Brain microvascular endothelial cell (primary cell): Measurements from ENCODE around the gene RPL10.

Experiments used
- DNase-seq: peaks from one replicate; pipeline ENCODE4 v3.0.0-alpha.2; 2020
- H3K27ac ChIP-seq: fragments of 250-450 bp; sonication (Bioruptor Pico); 2 replicates; pipeline ENCODE4 v1.5.1; 2020; ENCODE audit warnings: mild to moderate bottlenecking, moderate library complexity
- H3K27me3 ChIP-seq: fragments of 250-450 bp; sonication (Bioruptor Pico); replicated peaks from 2 replicates; pipeline ENCODE4 v1.5.1; 2020; ENCODE audit warnings: mild to moderate bottlenecking
- H3K36me3 ChIP-seq: fragments of 250-450 bp; sonication (Bioruptor Pico); replicated peaks from 2 replicates; pipeline ENCODE4 v1.5.1; 2020; ENCODE audit warnings: mild to moderate bottlenecking
- H3K4me3 ChIP-seq: 2 replicates; pipeline ENCODE4 v1.5.1; 2011; ENCODE audit warnings: low read depth, mild to moderate bottlenecking, control low read depth, low read length, moderate library complexity
- CTCF ChIP-seq: IDR thresholded peaks from 2 replicates; pipeline ENCODE4 v1.5.1; 2011; ENCODE audit warnings: low read depth, mild to moderate bottlenecking, moderate library complexity, low read length, control low read depth, inconsistent platforms; ENCODE audit errors: missing control alignments
- in situ Hi-C: cut with HindIII; loops from 2 replicates; pipeline ENCODE4 v1.10.0; 2017; ENCODE audit warnings: low sequenced_read_pairs, low pct_ligation_motif_present

Gene RPL10

GRCh38 chrX:154379569-154379951, 18.6 kb upstream of the RPL10 start:
- H3K27ac ChIP-seq = peak overlapping the region; percentile 98
- no peak for DNase-seq
- H3K4me3 ChIP-seq = peak overlapping the region; percentile 70
- H3K36me3 ChIP-seq = no peaks in the 10 kb centered on the region
- in situ Hi-C loops = no loop called here
- TF ChIP-seq CTCF = no peak
- H3K27me3 ChIP-seq = no peaks in the 10 kb centered on the region

- Histone ChIP-seq H3K36me3 (no peaks in the 10 kb centered on the region), H3K27ac (peak overlapping the region; percentile 98), H3K4me3 (peak overlapping the region; percentile 70), H3K27me3 (no peaks in the 10 kb centered on the region)
- no peak for DNase-seq
- in situ Hi-C loops = no loop called here
- TF ChIP-seq CTCF = no peak
Measured at GRCh38 chrX:154380153-154380552, 18.0 kb upstream of the RPL10 start.

GRCh38 chrX:154380787-154381186, 17.4 kb upstream of the RPL10 start:
- H3K36me3 ChIP-seq = no peaks in the 10 kb centered on the region
- H3K4me3 ChIP-seq = no peak overlapping the region
- H3K27ac ChIP-seq = no peak overlapping the region
- no peak for TF ChIP-seq CTCF
- H3K27me3 ChIP-seq = no peaks in the 10 kb centered on the region
- DNase-seq = no peak
- in situ Hi-C loops = no loop called here

GRCh38 chrX:154381271-154381670, 16.9 kb upstream of the RPL10 start:
- Histone ChIP-seq H3K27me3 (no peaks in the 10 kb centered on the region), H3K4me3 (no peak overlapping the region), H3K27ac (no peak overlapping the region), H3K36me3 (no peaks in the 10 kb centered on the region)
- TF ChIP-seq CTCF = no peak
- DNase-seq = no peak
- in situ Hi-C loops = no loop called here

- Histone ChIP-seq H3K27me3 (no peaks in the 10 kb centered on the region), H3K36me3 (no peaks in the 10 kb centered on the region), H3K27ac (no peak overlapping the region), H3K4me3 (no peak overlapping the region)
- no peak for TF ChIP-seq CTCF
- in situ Hi-C loops = no loop called here
- no peak for DNase-seq
Measured at GRCh38 chrX:154382483-154383069, 15.6 kb upstream of the RPL10 start.
